NCI-H128 (cell line): ENCODE measurements around the gene ZNF697.
"Not testable (repeated sequence)": the region's sequence is repeated elsewhere in the genome, so short reads cannot be mapped to it uniquely, and the experiment has no call there.

Experiments used
- DNase-seq: peaks from one replicate; lab custom pipeline; 2025; ENCODE audit not compliant: unreplicated experiment; lab: John Stamatoyannopoulos, UW

The ZNF697 gene

GRCh38 chr1:119647734-119648619 is at the start of gene ZNF697:
Gene ZNF697 (minus strand): TSS chr1:119648266. CDS start chr1:119626100, 22,166 bp downstream.
- peak; percentile 82 for DNase-seq

- no peak for DNase-seq
Measured at GRCh38 chr1:119697598-119697997, 49.5 kb upstream of the ZNF697 start.

- not testable (repeated sequence) for DNase-seq
Measured at GRCh38 chr1:119696863-119697262, 48.8 kb upstream of the ZNF697 start.

- DNase-seq: no peak
Measured at GRCh38 chr1:119689511-119689910, 41.4 kb upstream of the ZNF697 start.

- no peak for DNase-seq
Measured at GRCh38 chr1:119688810-119689209, 40.7 kb upstream of the ZNF697 start.

- DNase-seq: no peak
Measured at GRCh38 chr1:119687434-119688079, 39.5 kb upstream of the ZNF697 start.

- no peak for DNase-seq
Measured at GRCh38 chr1:119686661-119687060, 38.6 kb upstream of the ZNF697 start.

- no peak for DNase-seq
Measured at GRCh38 chr1:119683893-119684292, 35.8 kb upstream of the ZNF697 start.

GRCh38 chr1:119682141-119682540 is 34.1 kb upstream of the ZNF697 start:
- DNase-seq: no peak

GRCh38 chr1:119681560-119681959 is 33.5 kb upstream of the ZNF697 start:
- no peak for DNase-seq

- no peak for DNase-seq
Measured at GRCh38 chr1:119680723-119681122, 32.7 kb upstream of the ZNF697 start.

GRCh38 chr1:119680193-119680592 is 32.1 kb upstream of the ZNF697 start:
- no peak for DNase-seq

- DNase-seq: no peak
Measured at GRCh38 chr1:119679223-119679622, 31.2 kb upstream of the ZNF697 start.

GRCh38 chr1:119676571-119677206 is 28.6 kb upstream of the ZNF697 start:
- DNase-seq: no peak

- DNase-seq: peak; percentile 19
Measured at GRCh38 chr1:119675349-119676345, 27.6 kb upstream of the ZNF697 start.

GRCh38 chr1:119674835-119675289 is 26.8 kb upstream of the ZNF697 start:
- DNase-seq: no peak

GRCh38 chr1:119674111-119674526 is 26.1 kb upstream of the ZNF697 start:
- no peak for DNase-seq

- no peak for DNase-seq
Measured at GRCh38 chr1:119673171-119673940, 25.3 kb upstream of the ZNF697 start.

GRCh38 chr1:119670898-119671297 is 22.8 kb upstream of the ZNF697 start:
- DNase-seq: no peak

- no peak for DNase-seq
Measured at GRCh38 chr1:119667173-119667572, 19.1 kb upstream of the ZNF697 start.
